Neutrophil (primary cell): ENCODE results near the gene FHOD3.

Experiments
- H3K27ac ChIP-seq: fragments of 200-600 bp; sonication (generic); 2 replicates; pipeline ENCODE4 v1.5.1; 2016; ENCODE audit warnings: mild to moderate bottlenecking, moderate library complexity
- H3K27me3 ChIP-seq: fragments of 200-600 bp; sonication (generic); 2 replicates; pipeline ENCODE4 v1.6.0; 2016; ENCODE audit warnings: mild to moderate bottlenecking
- H3K36me3 ChIP-seq: fragments of 200-600 bp; sonication (generic); 2 replicates; pipeline ENCODE4 v1.5.1; 2017
- H3K4me1 ChIP-seq, 2 experiments: fragments of 200-600 bp in 1 of 2; sonication (generic) in 1 of 2; 1 replicate in 1 of 2; 2 replicates in 1 of 2; pipeline versions ENCODE4 v1.5.1 to v1.6.1; 2013 to 2016; ENCODE audit warnings: low read depth in 1 of 2, low read length in 1 of 2, mild to moderate bottlenecking in 1 of 2, moderate library complexity in 1 of 2; ENCODE audit not compliant: control insufficient read depth in 1 of 2, insufficient read depth in 1 of 2
- H3K4me3 ChIP-seq, 2 experiments: fragments of 200-600 bp in 1 of 2; sonication (generic) in 1 of 2; 1 replicate in 1 of 2; 2 replicates in 1 of 2; pipeline ENCODE4 v1.5.1; 2013 to 2016; ENCODE audit warnings: low read depth in 1 of 2, low read length in 1 of 2, mild to moderate bottlenecking in 1 of 2, moderate library complexity in 1 of 2
- H3K9me3 ChIP-seq: fragments of 200-600 bp; sonication (generic); 2 replicates; pipeline ENCODE4 v1.5.1; 2016
- CTCF ChIP-seq: fragments of 200-600 bp; sonication (generic); IDR thresholded peaks from 2 replicates; pipeline ENCODE4 v1.5.1; 2016; ENCODE audit warnings: antibody characterized with exemption

FHOD3 gene

GRCh38 chr18:36629138-36629530 lies 331.6 kb downstream of the FHOD3 start:
- H3K27me3 ChIP-seq, result no peaks in the 10 kb centered on the region
- no peaks in the 10 kb centered on the region for H3K4me1 ChIP-seq
- no peaks in the 10 kb centered on the region for H3K9me3 ChIP-seq
- no peak overlapping the region for H3K4me3 ChIP-seq
- H3K36me3 ChIP-seq, result no peaks in the 10 kb centered on the region
- H3K27ac ChIP-seq, result no peak overlapping the region
- no peak for TF ChIP-seq CTCF

GRCh38 chr18:36629836-36630235 lies 332.3 kb downstream of the FHOD3 start:
- H3K36me3 ChIP-seq, result no peaks in the 10 kb centered on the region

GRCh38 chr18:36630917-36631316 lies 333.4 kb downstream of the FHOD3 start:
- Histone ChIP-seq H3K9me3 (no peaks in the 10 kb centered on the region), H3K4me1 (no peaks in the 10 kb centered on the region), H3K4me3 (no peak overlapping the region), H3K27ac (no peak overlapping the region), H3K27me3 (no peaks in the 10 kb centered on the region), H3K36me3 (no peaks in the 10 kb centered on the region)
- TF ChIP-seq CTCF, result no peak

More at GRCh38 chr18:36629836-36630235, 332.3 kb downstream of the FHOD3 start:
- Histone ChIP-seq H3K4me3 (no peak overlapping the region), H3K27ac (no peak overlapping the region), H3K27me3 (no peaks in the 10 kb centered on the region), H3K4me1 (no peaks in the 10 kb centered on the region), H3K9me3 (no peaks in the 10 kb centered on the region)
- no peak for TF ChIP-seq CTCF

GRCh38 chr18:36633961-36634412 lies 336.5 kb downstream of the FHOD3 start:
- H3K27ac ChIP-seq, result no peak overlapping the region
- H3K27me3 ChIP-seq, result no peaks in the 10 kb centered on the region
- no peak overlapping the region for H3K4me3 ChIP-seq
- H3K36me3 ChIP-seq, result no peaks in the 10 kb centered on the region
- TF ChIP-seq CTCF, result no peak
- no peaks in the 10 kb centered on the region for H3K9me3 ChIP-seq
- H3K4me1 ChIP-seq, result no peaks in the 10 kb centered on the region

- H3K9me3 ChIP-seq, result no peaks in the 10 kb centered on the region
- H3K36me3 ChIP-seq, result no peaks in the 10 kb centered on the region
- no peaks in the 10 kb centered on the region for H3K27me3 ChIP-seq
- H3K27ac ChIP-seq, result no peak overlapping the region
- no peak overlapping the region for H3K4me3 ChIP-seq
- H3K4me1 ChIP-seq, result no peaks in the 10 kb centered on the region
- no peak for TF ChIP-seq CTCF
These were observed 337.2 kb downstream of the FHOD3 start for GRCh38 chr18:36634573-36635216.
